Measurements from ENCODE around the gene TPP2. TPM values are rescaled to one million over a fixed set of nuclear protein-coding genes. Genes with fewer than 3 reads are reported as not detected.

The TPP2 gene
- total RNA-seq, 1 donor, result 60.0 TPM

DNA sequence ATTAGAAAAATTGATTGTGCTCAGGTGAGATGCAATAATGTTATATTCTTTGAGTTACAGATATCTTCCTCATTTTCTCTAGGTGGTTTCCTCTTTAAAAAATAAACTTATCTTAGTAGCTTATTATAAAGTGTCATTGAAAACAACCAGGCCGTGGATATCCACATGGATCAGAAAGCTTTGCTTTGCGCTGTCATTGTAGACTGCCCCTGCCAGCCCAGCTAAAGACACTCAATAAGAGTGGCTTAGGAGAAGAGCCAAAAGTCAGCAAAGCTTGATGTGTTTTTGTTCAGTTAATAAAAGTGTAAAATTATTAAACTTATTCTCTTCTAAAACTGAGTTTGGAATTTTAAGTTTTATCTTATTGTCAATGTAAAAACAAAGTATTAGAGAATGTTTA lies 34.4 kb downstream of the TPP2 start:
- TF ChIP-seq, protein P1, sequence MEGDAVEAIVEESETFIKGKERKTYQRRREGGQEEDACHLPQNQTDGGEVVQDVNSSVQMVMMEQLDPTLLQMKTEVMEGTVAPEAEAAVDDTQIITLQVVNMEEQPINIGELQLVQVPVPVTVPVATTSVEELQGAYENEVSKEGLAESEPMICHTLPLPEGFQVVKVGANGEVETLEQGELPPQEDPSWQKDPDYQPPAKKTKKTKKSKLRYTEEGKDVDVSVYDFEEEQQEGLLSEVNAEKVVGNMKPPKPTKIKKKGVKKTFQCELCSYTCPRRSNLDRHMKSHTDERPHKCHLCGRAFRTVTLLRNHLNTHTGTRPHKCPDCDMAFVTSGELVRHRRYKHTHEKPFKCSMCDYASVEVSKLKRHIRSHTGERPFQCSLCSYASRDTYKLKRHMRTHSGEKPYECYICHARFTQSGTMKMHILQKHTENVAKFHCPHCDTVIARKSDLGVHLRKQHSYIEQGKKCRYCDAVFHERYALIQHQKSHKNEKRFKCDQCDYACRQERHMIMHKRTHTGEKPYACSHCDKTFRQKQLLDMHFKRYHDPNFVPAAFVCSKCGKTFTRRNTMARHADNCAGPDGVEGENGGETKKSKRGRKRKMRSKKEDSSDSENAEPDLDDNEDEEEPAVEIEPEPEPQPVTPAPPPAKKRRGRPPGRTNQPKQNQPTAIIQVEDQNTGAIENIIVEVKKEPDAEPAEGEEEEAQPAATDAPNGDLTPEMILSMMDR (IDR thresholded peaks at IDR 0.05; ENCODE audit: insufficient read depth, low read depth, low read length), result no peak
- DNase-seq (ENCODE audit: low read depth), result no peak
- H3K4me3 ChIP-seq (ENCODE audit: low read depth, low read length), result no peak overlapping the region

DNA sequence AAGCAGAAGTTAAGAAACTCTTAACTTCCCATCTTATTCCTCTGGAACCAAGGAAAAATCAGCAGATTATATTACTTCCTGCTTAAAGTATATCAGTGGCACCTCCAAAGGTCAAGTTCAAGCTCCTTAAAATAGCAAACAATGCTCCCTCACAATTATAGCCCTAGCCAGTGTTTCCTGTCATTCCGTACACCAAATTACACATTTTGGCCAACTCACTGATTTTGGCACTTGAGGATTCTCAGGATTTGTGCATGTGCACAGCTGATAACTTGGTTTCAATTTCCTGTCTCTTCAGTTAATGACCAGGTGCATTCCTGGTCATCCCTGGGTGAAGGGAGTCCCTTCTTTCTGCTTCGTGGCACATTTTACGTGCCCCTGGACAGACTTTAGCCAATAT lies 42.0 kb downstream of the TPP2 start:
- DNase-seq (ENCODE audit: low read depth), result no peak
- H3K4me3 ChIP-seq (ENCODE audit: low read depth, low read length), result no peak overlapping the region
- TF ChIP-seq, protein P1 (IDR thresholded peaks at IDR 0.05; ENCODE audit: insufficient read depth, low read depth, low read length), result no peak

- DNase-seq (ENCODE audit: low read depth), result no peak
- no peak overlapping the region for H3K4me3 ChIP-seq (ENCODE audit: low read depth, low read length)
- TF ChIP-seq, protein P1 (IDR thresholded peaks at IDR 0.05; ENCODE audit: insufficient read depth, low read depth, low read length), result no peak
Measured at GRCh38 chr13:102642029-102642428, 45.2 kb downstream of the TPP2 start.

DNA sequence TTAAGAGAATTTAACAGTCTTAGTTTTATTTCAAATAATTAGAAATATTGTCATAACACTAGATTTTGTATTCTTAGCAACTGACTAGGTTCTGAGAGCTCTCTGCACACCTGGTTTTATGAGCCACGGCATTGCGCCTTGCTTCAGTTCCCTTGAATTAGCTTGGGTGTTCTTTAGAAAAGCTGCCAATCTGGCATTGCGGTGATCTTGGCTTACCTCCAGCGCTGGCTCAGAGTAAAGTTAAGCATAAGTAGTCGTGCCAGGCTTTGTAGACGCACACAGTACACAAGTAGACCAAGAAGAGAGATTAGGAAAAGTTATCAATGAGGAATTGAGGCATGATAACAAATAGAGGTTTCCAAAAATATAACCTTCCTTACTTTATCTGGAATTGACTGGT lies 45.7 kb downstream of the TPP2 start:
- H3K4me3 ChIP-seq (ENCODE audit: low read depth, low read length), result no peak overlapping the region
- TF ChIP-seq, protein P1 (IDR thresholded peaks at IDR 0.05; ENCODE audit: insufficient read depth, low read depth, low read length), result no peak
- no peak for DNase-seq (ENCODE audit: low read depth)

- DNase-seq (ENCODE audit: low read depth), result no peak
- TF ChIP-seq, protein P1 (IDR thresholded peaks at IDR 0.05; ENCODE audit: insufficient read depth, low read depth, low read length), result no peak
Measured at GRCh38 chr13:102643656-102644055, 46.9 kb downstream of the TPP2 start.

GRCh38 chr13:102645701-102646100 lies 48.9 kb downstream of the TPP2 start:
- no peak for DNase-seq (ENCODE audit: low read depth)
- TF ChIP-seq, protein P1 (IDR thresholded peaks at IDR 0.05; ENCODE audit: insufficient read depth, low read depth, low read length), result no peak
- H3K4me3 ChIP-seq (ENCODE audit: low read depth, low read length), result no peak overlapping the region

More at GRCh38 chr13:102643656-102644055, 46.9 kb downstream of the TPP2 start:
- H3K4me3 ChIP-seq (ENCODE audit: low read depth, low read length), result no peak overlapping the region

DNA sequence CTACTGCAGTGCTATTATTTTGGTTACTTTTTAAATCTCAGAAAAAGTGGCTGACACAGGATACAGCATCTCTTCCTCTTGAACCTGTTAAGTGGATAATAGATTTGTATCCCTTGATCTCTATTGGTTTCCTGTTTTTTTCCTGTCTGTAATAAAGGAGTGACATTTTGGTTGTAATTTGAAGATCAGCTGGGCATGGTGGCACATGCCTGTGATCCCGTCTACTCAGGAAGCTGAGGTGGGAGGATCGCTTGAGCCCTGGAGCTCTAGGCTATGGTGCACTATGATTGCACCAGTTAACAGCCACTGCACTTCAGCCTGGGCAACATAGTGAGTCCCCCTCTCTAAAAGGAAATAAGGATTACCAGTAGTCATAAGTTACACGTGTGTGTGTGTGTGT lies 51.3 kb downstream of the TPP2 start:
- DNase-seq (ENCODE audit: low read depth), result no peak
- TF ChIP-seq, protein P1 (IDR thresholded peaks at IDR 0.05; ENCODE audit: insufficient read depth, low read depth, low read length), result no peak
- no peak overlapping the region for H3K4me3 ChIP-seq (ENCODE audit: low read depth, low read length)

All from fibroblast of villous mesenchyme (primary cell).